Thoracic aorta (tissue), 2 donors: ENCODE results near the gene MCTP2. TPM values are rescaled to one million over a fixed set of nuclear protein-coding genes. Genes with fewer than 3 reads are reported as not detected.

Experiments used
- ATAC-seq: fragments of 150-250 bp; one replicate; pipeline ENCODE4 v1.8.0; 2017; ENCODE audit warnings: low read depth; ENCODE audit not compliant: insufficient number of reproducible peaks, low FRiP score
- DNase-seq: peaks from one replicate; pipeline ENCODE4 v3.0.0-alpha.2; 2020; ENCODE audit warnings: low spot score
- H3K27ac ChIP-seq, 2 donors: fragments of 200-600 bp; sonication (generic); 1 replicate in 1 of 2; 2 replicates in 1 of 2; pipeline ENCODE4 v1.5.1; 2016; ENCODE audit warnings: mild to moderate bottlenecking in 2 of 2, moderate library complexity in 2 of 2
- H3K27me3 ChIP-seq: fragments of 200-600 bp; sonication (generic); replicated peaks from 2 replicates; pipeline ENCODE4 v1.6.0; 2016; ENCODE audit warnings: mild to moderate bottlenecking; ENCODE audit not compliant: insufficient read depth
- H3K36me3 ChIP-seq: fragments of 200-600 bp; sonication (generic); one replicate; pipeline ENCODE4 v1.5.1; 2016
- H3K4me1 ChIP-seq, 2 donors: fragments of 200-600 bp; sonication (generic); 1 replicate in 1 of 2; 2 replicates in 1 of 2; pipeline versions ENCODE4 v1.5.1 to v1.6.0; 2016; ENCODE audit warnings: low read depth in 2 of 2, mild to moderate bottlenecking in 1 of 2; ENCODE audit not compliant: control insufficient read depth in 1 of 2
- H3K4me3 ChIP-seq: fragments of 200-600 bp; sonication (generic); 2 replicates; pipeline ENCODE4 v1.5.1; 2016; ENCODE audit warnings: mild to moderate bottlenecking
- H3K9me3 ChIP-seq: fragments of 200-600 bp; sonication (generic); 2 replicates; pipeline ENCODE4 v1.5.1; 2016
- CTCF ChIP-seq: fragments of 200-600 bp; sonication (generic); IDR thresholded peaks from one replicate; pipeline ENCODE4 v1.5.1; 2019; ENCODE audit warnings: antibody characterized with exemption
- total RNA-seq, 2 donors: library from RNA; depleted of rRNA; stranded (reverse); fragments of >200 nt; gene quantifications; one replicate each; pipeline versions ENCODE4 v1.1.0 to v1.2.3, GENCODE V29; 2016

Gene MCTP2
- total RNA-seq, 2 donors from 2014 or later, result 15.7 to 16.6 TPM

- Histone ChIP-seq H3K4me3 (peak overlapping the region; percentile 78), H3K36me3 (no peaks in the 10 kb centered on the region), H3K9me3 (no peaks in the 10 kb centered on the region), H3K4me1 (peaks cover 0 to 10% of the 10 kb centered on the region in 2 donors), H3K27ac (no peak overlapping the region), H3K27me3 (no peaks in the 10 kb centered on the region)
- no peak for TF ChIP-seq CTCF
- DNase-seq, result no peak
- ATAC-seq, result no peak
Measured at GRCh38 chr15:94230431-94230882, 904 bp upstream of the MCTP2 start.

GRCh38 chr15:94231723-94232468 lies 535 bp downstream of the MCTP2 start:
- Histone ChIP-seq H3K9me3 (no peaks in the 10 kb centered on the region), H3K27me3 (no peaks in the 10 kb centered on the region), H3K36me3 (no peaks in the 10 kb centered on the region), H3K27ac (peak overlapping the region in 1 of 2 donors; percentile 25), H3K4me3 (peak overlapping the region; percentile 78), H3K4me1 (peaks cover 0 to 10% of the 10 kb centered on the region in 2 donors)
- DNase-seq (no peak), ATAC-seq (no peak)
- no peak for TF ChIP-seq CTCF

- no peak overlapping the region for H3K27ac ChIP-seq
- peaks cover 0 to 10% of the 10 kb centered on the region in 2 donors for H3K4me1 ChIP-seq
- H3K27me3 ChIP-seq, result no peaks in the 10 kb centered on the region
- no peaks in the 10 kb centered on the region for H3K9me3 ChIP-seq
- DNase-seq, result no peak
- ATAC-seq, result no peak
- no peak for TF ChIP-seq CTCF
- no peak overlapping the region for H3K4me3 ChIP-seq
- H3K36me3 ChIP-seq, result no peaks in the 10 kb centered on the region
Measured at GRCh38 chr15:94233441-94233840, 2.1 kb downstream of the MCTP2 start.

- ATAC-seq, result no peak
- H3K4me1 ChIP-seq, result peaks cover 0 to 10% of the 10 kb centered on the region in 2 donors
- H3K27me3 ChIP-seq, result no peaks in the 10 kb centered on the region
- no peak overlapping the region for H3K4me3 ChIP-seq
- no peak for TF ChIP-seq CTCF
- no peak for DNase-seq
- no peak overlapping the region for H3K27ac ChIP-seq
- no peaks in the 10 kb centered on the region for H3K36me3 ChIP-seq
- no peaks in the 10 kb centered on the region for H3K9me3 ChIP-seq
Measured at GRCh38 chr15:94234300-94234699, 2.9 kb downstream of the MCTP2 start.

GRCh38 chr15:94235041-94235440 lies 3.7 kb downstream of the MCTP2 start:
- DNase-seq (no peak), ATAC-seq (no peak)
- Histone ChIP-seq H3K4me3 (no peak overlapping the region), H3K27ac (no peak overlapping the region), H3K27me3 (no peaks in the 10 kb centered on the region), H3K36me3 (no peaks in the 10 kb centered on the region), H3K4me1 (peaks cover 0 to 10% of the 10 kb centered on the region in 2 donors), H3K9me3 (no peaks in the 10 kb centered on the region)
- TF ChIP-seq CTCF, result no peak
